ENCODE measurements around the gene EFNB2. TPM values are rescaled to one million over a fixed set of nuclear protein-coding genes. Genes with fewer than 3 reads are reported as not detected.
A peak's percentile ranks its signal among the peaks of the same experiment; 100 is the strongest.

EFNB2 gene
- total and polyA plus RNA-seq, 2 donors from 2014 or later, result 12.7 to 32.8 TPM

DNA sequence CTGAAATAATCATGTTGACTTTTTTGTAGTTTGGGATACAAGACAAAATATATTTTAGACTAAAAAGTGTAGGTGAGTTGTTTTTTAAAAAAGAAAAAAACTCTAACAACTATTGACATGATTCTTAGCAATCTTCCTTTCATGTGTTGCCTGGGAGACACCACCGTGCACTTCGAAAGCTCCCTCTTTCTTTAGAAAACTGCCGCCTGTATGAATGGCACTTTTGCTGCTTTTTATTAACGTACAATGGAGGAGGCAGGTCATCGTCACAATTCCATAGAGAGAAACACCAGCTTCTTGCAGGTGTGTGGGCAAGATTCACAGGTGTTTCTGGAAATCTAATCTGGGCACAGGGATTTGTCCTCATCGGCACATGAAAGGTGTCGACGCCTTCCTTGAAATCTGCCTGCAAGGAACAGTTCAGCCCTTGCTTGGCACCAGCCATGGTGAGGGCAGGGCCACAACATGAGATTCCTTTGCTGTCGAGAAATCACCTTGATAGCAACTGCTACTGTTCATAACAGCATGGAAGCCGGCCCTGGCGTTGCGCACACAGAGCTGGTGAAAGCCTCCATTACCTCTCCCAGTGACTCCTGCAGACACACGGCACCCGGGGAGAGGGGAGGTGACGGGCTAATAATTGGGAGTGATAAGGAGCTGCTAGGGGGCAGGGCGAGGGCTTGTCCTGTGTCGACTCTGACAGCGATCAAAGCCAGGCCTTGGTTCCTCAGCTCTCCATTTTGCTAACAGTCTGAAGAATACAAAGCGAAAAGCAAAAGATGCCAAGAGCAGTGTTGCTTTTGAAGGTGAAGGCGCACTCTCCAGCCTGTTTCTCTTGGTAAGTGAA is 66.5 kb downstream of the EFNB2 start:
- Histone ChIP-seq H3K27me3 (ENCODE audit: control insufficient read depth, insufficient read depth, low read length) (no peaks in the 10 kb centered on the region), H3K4me3 (ENCODE audit: low read length in 3 of 3) (no peak overlapping the region), H3K36me3 (ENCODE audit: control insufficient read depth in 2 of 3, insufficient read depth in 3 of 3, low read length in 3 of 3) (no peaks in the 10 kb centered on the region), H3K27ac (ENCODE audit: low read depth in 2 of 2, low read length in 2 of 2) (no peak overlapping the region), H3K9ac (ENCODE audit: low read length in 3 of 3) (no peak overlapping the region), H3K9me3 (ENCODE audit: control insufficient read depth in 2 of 3, insufficient read depth in 1 of 3, low read length in 3 of 3) (no peaks in the 10 kb centered on the region), H3K4me1 (ENCODE audit: control insufficient read depth in 2 of 3, insufficient read depth in 2 of 3, low read depth in 1 of 3, low read length in 3 of 3) (no peaks in the 10 kb centered on the region)
- no peak for FAIRE-seq
- no peak for DNase-seq
- intact Hi-C loops (cut with DNase I), result no loop called here
- TF ChIP-seq, protein P1, sequence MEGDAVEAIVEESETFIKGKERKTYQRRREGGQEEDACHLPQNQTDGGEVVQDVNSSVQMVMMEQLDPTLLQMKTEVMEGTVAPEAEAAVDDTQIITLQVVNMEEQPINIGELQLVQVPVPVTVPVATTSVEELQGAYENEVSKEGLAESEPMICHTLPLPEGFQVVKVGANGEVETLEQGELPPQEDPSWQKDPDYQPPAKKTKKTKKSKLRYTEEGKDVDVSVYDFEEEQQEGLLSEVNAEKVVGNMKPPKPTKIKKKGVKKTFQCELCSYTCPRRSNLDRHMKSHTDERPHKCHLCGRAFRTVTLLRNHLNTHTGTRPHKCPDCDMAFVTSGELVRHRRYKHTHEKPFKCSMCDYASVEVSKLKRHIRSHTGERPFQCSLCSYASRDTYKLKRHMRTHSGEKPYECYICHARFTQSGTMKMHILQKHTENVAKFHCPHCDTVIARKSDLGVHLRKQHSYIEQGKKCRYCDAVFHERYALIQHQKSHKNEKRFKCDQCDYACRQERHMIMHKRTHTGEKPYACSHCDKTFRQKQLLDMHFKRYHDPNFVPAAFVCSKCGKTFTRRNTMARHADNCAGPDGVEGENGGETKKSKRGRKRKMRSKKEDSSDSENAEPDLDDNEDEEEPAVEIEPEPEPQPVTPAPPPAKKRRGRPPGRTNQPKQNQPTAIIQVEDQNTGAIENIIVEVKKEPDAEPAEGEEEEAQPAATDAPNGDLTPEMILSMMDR (IDR thresholded peaks at IDR 0.05; ENCODE audit: borderline replicate concordance, extremely low read depth, insufficient read depth), result no peak

DNA sequence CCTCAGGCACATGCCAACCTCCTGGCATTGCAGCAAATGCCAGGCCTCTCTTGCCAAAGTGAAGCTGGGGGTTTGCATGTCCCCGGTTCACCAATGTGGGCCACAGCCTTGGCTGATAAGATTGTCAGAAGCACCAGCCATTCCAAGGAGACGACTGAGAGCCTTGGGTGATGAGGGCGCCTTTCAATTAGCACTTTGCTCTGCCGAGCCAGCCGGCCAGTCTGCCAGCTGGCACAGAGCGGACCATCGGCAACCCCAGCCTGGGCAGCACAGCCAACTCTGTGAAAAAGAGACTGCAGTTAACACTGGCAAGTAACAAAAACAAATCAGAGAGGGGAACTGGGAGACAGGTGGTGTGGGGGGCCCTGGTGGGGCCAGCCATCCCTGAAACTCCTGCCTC is 67.3 kb downstream of the EFNB2 start:
- Histone ChIP-seq H3K4me3 (ENCODE audit: low read length in 3 of 3) (no peak overlapping the region), H3K27me3 (ENCODE audit: control insufficient read depth, insufficient read depth, low read length) (no peaks in the 10 kb centered on the region), H3K9ac (ENCODE audit: low read length in 3 of 3) (no peak overlapping the region), H3K4me1 (ENCODE audit: control insufficient read depth in 2 of 3, insufficient read depth in 2 of 3, low read depth in 1 of 3, low read length in 3 of 3) (no peaks in the 10 kb centered on the region), H3K36me3 (ENCODE audit: control insufficient read depth in 2 of 3, insufficient read depth in 3 of 3, low read length in 3 of 3) (no peaks in the 10 kb centered on the region), H3K27ac (ENCODE audit: low read depth in 2 of 2, low read length in 2 of 2) (no peak overlapping the region), H3K9me3 (ENCODE audit: control insufficient read depth in 2 of 3, insufficient read depth in 1 of 3, low read length in 3 of 3) (no peaks in the 10 kb centered on the region)
- no peak for FAIRE-seq
- DNase-seq, result no peak
- intact Hi-C loops (cut with DNase I), result no loop called here
- TF ChIP-seq, protein P1 (IDR thresholded peaks at IDR 0.05; ENCODE audit: borderline replicate concordance, extremely low read depth, insufficient read depth), result no peak

DNA sequence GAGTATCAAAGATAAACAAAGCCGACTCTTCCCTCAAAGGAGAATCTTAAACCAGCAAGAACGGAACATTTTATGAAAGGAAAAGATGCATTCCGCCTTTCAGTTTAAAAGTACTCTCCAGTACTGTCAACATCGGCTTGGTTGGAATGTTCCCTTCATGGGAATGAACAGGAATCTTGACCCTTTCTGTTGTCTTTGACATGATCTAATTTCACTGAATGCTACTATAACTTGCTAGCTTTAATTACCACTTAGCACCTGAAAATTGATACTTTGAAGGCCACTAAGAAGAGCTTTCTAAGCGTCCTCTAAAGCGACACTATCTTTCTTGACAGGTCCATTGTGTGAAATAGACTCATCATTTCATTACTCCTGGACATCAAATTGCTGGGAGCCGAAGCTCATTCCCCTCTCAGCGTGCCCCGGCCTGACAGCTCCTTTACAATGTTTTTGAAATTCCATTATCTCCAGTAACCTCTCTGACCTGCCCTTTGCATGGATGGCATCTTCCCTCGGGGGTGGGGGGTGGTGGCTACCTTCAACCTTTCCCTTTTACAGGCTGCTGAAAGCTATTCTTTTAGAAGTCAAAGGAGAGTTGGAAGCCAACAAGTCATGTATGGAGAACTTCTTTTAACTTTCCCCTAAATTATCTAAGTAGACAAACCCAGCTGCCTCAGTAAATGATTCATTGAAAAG is 67.9 kb downstream of the EFNB2 start:
- H3K4me1 ChIP-seq (ENCODE audit: control insufficient read depth in 2 of 3, insufficient read depth in 2 of 3, low read depth in 1 of 3, low read length in 3 of 3), result no peaks in the 10 kb centered on the region
- DNase-seq (peak in 3 of 5 donors; percentile 21 to 82 (median 80)), FAIRE-seq (no peak)
- H3K9me3 ChIP-seq (ENCODE audit: control insufficient read depth in 2 of 3, insufficient read depth in 1 of 3, low read length in 3 of 3), result no peaks in the 10 kb centered on the region
- no peaks in the 10 kb centered on the region for H3K27me3 ChIP-seq (ENCODE audit: control insufficient read depth, insufficient read depth, low read length)
- H3K36me3 ChIP-seq (ENCODE audit: control insufficient read depth in 2 of 3, insufficient read depth in 3 of 3, low read length in 3 of 3), result no peaks in the 10 kb centered on the region
- no peak overlapping the region for H3K4me3 ChIP-seq (ENCODE audit: low read length in 3 of 3)
- no peak overlapping the region for H3K27ac ChIP-seq (ENCODE audit: low read depth in 2 of 2, low read length in 2 of 2)
- H3K9ac ChIP-seq (ENCODE audit: low read length in 3 of 3), result no peak overlapping the region
- TF ChIP-seq, protein P1 (IDR thresholded peaks at IDR 0.05; ENCODE audit: borderline replicate concordance, extremely low read depth, insufficient read depth), result no peak
- intact Hi-C loops (cut with DNase I), result no loop called here
